Breast epithelium (tissue), 4 donors: ENCODE results near the gene GNAI2. TPM values are rescaled to one million over a fixed set of nuclear protein-coding genes. Genes with fewer than 3 reads are reported as not detected.
"Not testable (repeated sequence)": the region's sequence is repeated elsewhere in the genome, so short reads cannot be mapped to it uniquely, and the experiment has no call there.

Source experiments
- DNase-seq, 2 donors: peaks; one replicate each; pipeline ENCODE4 v3.0.0-alpha.2; 2019; ENCODE audit warnings: low spot score in 2 of 2
- H3K27ac ChIP-seq, 2 donors: fragments of 200-600 bp; sonication (generic) in 1 of 2; one replicate each; pipeline ENCODE4 v1.5.1; 2016 to 2019; ENCODE audit warnings: mild to moderate bottlenecking in 1 of 2
- H3K27me3 ChIP-seq, 2 donors: fragments of 200-600 bp; sonication (generic) in 1 of 2; one replicate each; pipeline versions ENCODE4 v1.5.1 to v1.6.0; 2017 to 2019; ENCODE audit warnings: control low read depth in 1 of 2, mild to moderate bottlenecking in 1 of 2
- H3K36me3 ChIP-seq: fragments of 200-600 bp; one replicate; pipeline ENCODE4 v1.5.1; 2019
- H3K4me1 ChIP-seq, 2 donors: fragments of 200-600 bp; sonication (generic); one replicate each; pipeline ENCODE4 v1.5.1; 2016 to 2019; ENCODE audit warnings: control low read depth in 1 of 2
- H3K4me3 ChIP-seq, 3 donors: fragments of 200-600 bp; sonication (generic); 1 replicate in 2 of 3; 2 replicates in 1 of 3; pipeline ENCODE4 v1.5.1; 2016 to 2019; ENCODE audit warnings: mild to moderate bottlenecking in 3 of 3, moderate library complexity in 2 of 3
- H3K9me3 ChIP-seq, 2 donors: fragments of 200-600 bp; sonication (generic) in 1 of 2; one replicate each; pipeline ENCODE4 v1.5.1; 2016 to 2019; ENCODE audit warnings: control low read depth in 1 of 2
- POLR2A ChIP-seq: fragments of 450-650 bp; IDR thresholded peaks from one replicate; pipeline ENCODE4 v1.6.1; 2016; ENCODE audit warnings: antibody characterized with exemption, mild to moderate bottlenecking, moderate library complexity
- POLR2AphosphoS5 ChIP-seq, 3 donors: sonication (generic); formaldehyde crosslinking; IDR thresholded peaks; one replicate each; pipeline ENCODE4 v1.6.1; 2017; ENCODE audit warnings: antibody characterized with exemption in 3 of 3
- intact Hi-C: fragments of 100-400 bp; cut with DNase I; formaldehyde crosslinking; loops from one replicate; pipeline ENCODE4 v1.15.1; 2023; ENCODE audit warnings: low total_unique reads
- total RNA-seq, 3 donors: library from RNA; depleted of rRNA; stranded (reverse); fragments of >200 nt; gene quantifications; one replicate each; pipeline ENCODE4 v1.1.0, GENCODE V29; 2016
- TF ChIP-seq, protein P1 (sequence below), 3 donors: fragments of 450-650 bp; IDR thresholded peaks; one replicate each; pipeline ENCODE4 v1.5.1; 2016 to 2017; ENCODE audit warnings: antibody characterized with exemption in 3 of 3, mild to moderate bottlenecking in 3 of 3, moderate library complexity in 3 of 3

Gene GNAI2
- total RNA-seq, 3 donors from 2014 or later, result 95.3 to 232 (median 162) TPM

DNA sequence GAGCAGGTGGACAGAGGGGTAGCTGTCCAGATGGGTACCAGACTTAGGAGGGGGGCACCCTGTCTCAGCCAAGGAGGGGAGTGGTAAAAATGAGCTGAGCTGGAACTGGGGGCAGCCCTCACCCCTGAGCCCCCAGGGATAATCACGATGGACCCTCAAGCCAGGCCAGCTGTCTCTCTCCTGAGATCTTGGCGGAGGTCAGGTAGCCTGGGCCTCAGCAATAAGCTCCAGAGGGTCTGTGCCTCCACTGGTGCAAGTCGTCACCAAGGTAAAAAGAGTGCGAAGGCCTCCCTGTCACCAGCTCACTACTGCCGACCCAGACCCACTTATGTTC is 25.9 kb upstream of the GNAI2 start:
- Histone ChIP-seq H3K4me3 (no peak overlapping the region), H3K9me3 (no peaks in the 10 kb centered on the region), H3K27me3 (no peaks in the 10 kb centered on the region), H3K4me1 (peaks cover 0 to 9% of the 10 kb centered on the region in 2 donors), H3K27ac (no peak overlapping the region), H3K36me3 (no peaks in the 10 kb centered on the region)
- no peak for DNase-seq
- intact Hi-C loops, result no loop called here
- TF ChIP-seq POLR2AphosphoS5 (IDR thresholded peaks at IDR 0.05), result no peak
- TF ChIP-seq, protein P1, sequence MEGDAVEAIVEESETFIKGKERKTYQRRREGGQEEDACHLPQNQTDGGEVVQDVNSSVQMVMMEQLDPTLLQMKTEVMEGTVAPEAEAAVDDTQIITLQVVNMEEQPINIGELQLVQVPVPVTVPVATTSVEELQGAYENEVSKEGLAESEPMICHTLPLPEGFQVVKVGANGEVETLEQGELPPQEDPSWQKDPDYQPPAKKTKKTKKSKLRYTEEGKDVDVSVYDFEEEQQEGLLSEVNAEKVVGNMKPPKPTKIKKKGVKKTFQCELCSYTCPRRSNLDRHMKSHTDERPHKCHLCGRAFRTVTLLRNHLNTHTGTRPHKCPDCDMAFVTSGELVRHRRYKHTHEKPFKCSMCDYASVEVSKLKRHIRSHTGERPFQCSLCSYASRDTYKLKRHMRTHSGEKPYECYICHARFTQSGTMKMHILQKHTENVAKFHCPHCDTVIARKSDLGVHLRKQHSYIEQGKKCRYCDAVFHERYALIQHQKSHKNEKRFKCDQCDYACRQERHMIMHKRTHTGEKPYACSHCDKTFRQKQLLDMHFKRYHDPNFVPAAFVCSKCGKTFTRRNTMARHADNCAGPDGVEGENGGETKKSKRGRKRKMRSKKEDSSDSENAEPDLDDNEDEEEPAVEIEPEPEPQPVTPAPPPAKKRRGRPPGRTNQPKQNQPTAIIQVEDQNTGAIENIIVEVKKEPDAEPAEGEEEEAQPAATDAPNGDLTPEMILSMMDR (IDR thresholded peaks at IDR 0.05), result no peak
- TF ChIP-seq POLR2A, result no peak

GRCh38 chr3:50210510-50211367 is 25.3 kb upstream of the GNAI2 start:
- Histone ChIP-seq H3K27ac (no peak overlapping the region), H3K36me3 (no peaks in the 10 kb centered on the region), H3K9me3 (no peaks in the 10 kb centered on the region), H3K4me3 (no peak overlapping the region), H3K27me3 (no peaks in the 10 kb centered on the region), H3K4me1 (peaks cover 0 to 9% of the 10 kb centered on the region in 2 donors)
- no peak for DNase-seq
- TF ChIP-seq POLR2AphosphoS5 (IDR thresholded peaks at IDR 0.05), result no peak
- no peak for TF ChIP-seq POLR2A
- TF ChIP-seq, protein P1 (IDR thresholded peaks at IDR 0.05), result no peak
- intact Hi-C loops, result no loop called here

GRCh38 chr3:50211368-50211717 is 24.7 kb upstream of the GNAI2 start:
- H3K27me3 ChIP-seq, H3K27ac ChIP-seq, H3K36me3 ChIP-seq, H3K9me3 ChIP-seq, DNase-seq, H3K4me1 ChIP-seq, H3K4me3 ChIP-seq, intact Hi-C loops: not testable (repeated sequence)

DNA sequence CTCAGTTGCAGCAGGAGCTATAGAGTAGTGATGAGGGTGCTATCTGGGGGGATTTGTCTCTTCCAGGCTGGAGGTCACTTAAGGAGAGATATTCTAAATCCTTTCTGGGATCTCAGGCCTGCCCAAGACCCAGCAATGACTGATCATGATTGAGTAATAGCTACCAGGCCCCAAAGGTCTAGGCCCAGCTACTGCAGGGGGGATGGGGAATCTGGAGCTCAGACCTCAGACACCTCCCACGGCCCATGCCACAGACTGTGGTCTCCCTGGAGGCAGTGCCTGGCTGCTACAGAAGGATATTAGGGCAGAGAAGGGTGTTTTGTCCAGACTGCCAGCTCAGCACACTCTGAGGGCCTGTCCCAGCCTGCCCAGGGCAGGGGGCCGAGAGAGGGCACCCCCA is 24.1 kb upstream of the GNAI2 start:
- Histone ChIP-seq H3K27me3 (no peaks in the 10 kb centered on the region), H3K27ac (no peak overlapping the region), H3K4me1 (peaks cover 0 to 9% of the 10 kb centered on the region in 2 donors), H3K36me3 (no peaks in the 10 kb centered on the region), H3K4me3 (no peak overlapping the region), H3K9me3 (no peaks in the 10 kb centered on the region)
- TF ChIP-seq POLR2AphosphoS5 (IDR thresholded peaks at IDR 0.05), result no peak
- TF ChIP-seq, protein P1 (IDR thresholded peaks at IDR 0.05), result no peak
- no peak for TF ChIP-seq POLR2A
- DNase-seq, result no peak
- intact Hi-C loops, result no loop called here

- intact Hi-C loops, result no loop called here
- H3K36me3 ChIP-seq, result no peaks in the 10 kb centered on the region
- no peak overlapping the region for H3K27ac ChIP-seq
- H3K27me3 ChIP-seq, result no peaks in the 10 kb centered on the region
- TF ChIP-seq POLR2A (no peak), POLR2AphosphoS5 (IDR thresholded peaks at IDR 0.05) (no peak)
- TF ChIP-seq, protein P1 (IDR thresholded peaks at IDR 0.05), result no peak
- no peak for DNase-seq
- H3K9me3 ChIP-seq, result no peaks in the 10 kb centered on the region
- no peak overlapping the region for H3K4me3 ChIP-seq
- peaks cover 0 to 9% of the 10 kb centered on the region in 2 donors for H3K4me1 ChIP-seq
Measured at GRCh38 chr3:50212502-50212901, 23.5 kb upstream of the GNAI2 start.
